NCI-H82 treated with DMSO at 0.1 percent for 48 hours (cell line): Measurements from ENCODE around the gene EPHA6.

Experiments
- DNase-seq: peaks from one replicate; lab custom pipeline; 2025; ENCODE audit not compliant: unreplicated experiment; lab: John Stamatoyannopoulos, UW

EPHA6 gene

GRCh38 chr3:97138914-97139541 is 324.6 kb downstream of the EPHA6 start:
- DNase-seq = no peak

- no peak for DNase-seq
Observed at GRCh38 chr3:97148931-97149330, 334.5 kb downstream of the EPHA6 start.

GRCh38 chr3:97161169-97161568 is 346.8 kb downstream of the EPHA6 start:
- no peak for DNase-seq

GRCh38 chr3:97177242-97177641 is 362.8 kb downstream of the EPHA6 start:
- DNase-seq = no peak

GRCh38 chr3:97181704-97182103 is 367.3 kb downstream of the EPHA6 start:
- DNase-seq = no peak

GRCh38 chr3:97187771-97188170 is 373.4 kb downstream of the EPHA6 start:
- DNase-seq = no peak

GRCh38 chr3:97189835-97190234 is 375.4 kb downstream of the EPHA6 start:
- DNase-seq = no peak

- DNase-seq = no peak
Observed at GRCh38 chr3:97197083-97197482, 382.7 kb downstream of the EPHA6 start.

- no peak for DNase-seq
Observed at GRCh38 chr3:97197830-97198229, 383.4 kb downstream of the EPHA6 start.

GRCh38 chr3:97200387-97200786 is 386.0 kb downstream of the EPHA6 start:
- no peak for DNase-seq

GRCh38 chr3:97201814-97202213 is 387.4 kb downstream of the EPHA6 start:
- DNase-seq = no peak

- no peak for DNase-seq
Observed at GRCh38 chr3:97228966-97229365, 414.6 kb downstream of the EPHA6 start.

- DNase-seq = no peak
Observed at GRCh38 chr3:97230486-97230885, 416.1 kb downstream of the EPHA6 start.

- DNase-seq = no peak
Observed at GRCh38 chr3:97232393-97233034, 418.1 kb downstream of the EPHA6 start.

GRCh38 chr3:97235179-97235578 is 420.8 kb downstream of the EPHA6 start:
- DNase-seq = no peak

- no peak for DNase-seq
Observed at GRCh38 chr3:97235611-97236315, 421.4 kb downstream of the EPHA6 start.

GRCh38 chr3:97241417-97241816 is 427.0 kb downstream of the EPHA6 start:
- no peak for DNase-seq

- peak; percentile 96 for DNase-seq
Observed at GRCh38 chr3:97245201-97245910, 431.0 kb downstream of the EPHA6 start.

GRCh38 chr3:97256060-97256459 is 441.7 kb downstream of the EPHA6 start:
- DNase-seq = no peak

GRCh38 chr3:97257942-97258697 is 443.7 kb downstream of the EPHA6 start:
- DNase-seq = no peak

- DNase-seq = no peak
Observed at GRCh38 chr3:97259263-97259662, 444.9 kb downstream of the EPHA6 start.
